Hematopoietic multipotent progenitor cell treated with erythropoietin and hydrocortisone succinate and interleukin-3 and kit ligand, for 6 days (in vitro differentiated cells): ENCODE results near the gene ZBTB24.
"Not testable (repeated sequence)": the region's sequence is repeated elsewhere in the genome, so short reads cannot be mapped to it uniquely, and the experiment has no call there.

Source experiments
- DNase-seq: peaks from one replicate; pipeline ENCODE4 v3.0.0-alpha.2; 2015

Gene ZBTB24

GRCh38 chr6:109467696-109468095 lies 15.3 kb downstream of the ZBTB24 start:
- DNase-seq = no peak

GRCh38 chr6:109466212-109466923 lies 16.7 kb downstream of the ZBTB24 start:
- peak; percentile 47 for DNase-seq

GRCh38 chr6:109465772-109466171 lies 17.2 kb downstream of the ZBTB24 start:
- DNase-seq = no peak

- no peak for DNase-seq
These were observed 21.1 kb downstream of the ZBTB24 start for GRCh38 chr6:109461733-109462526.

- DNase-seq = not testable (repeated sequence)
These were observed 21.8 kb downstream of the ZBTB24 start for GRCh38 chr6:109461205-109461604.

- DNase-seq = no peak
These were observed 22.7 kb downstream of the ZBTB24 start for GRCh38 chr6:109460161-109460829.

- DNase-seq = peak; percentile 36
These were observed 24.1 kb downstream of the ZBTB24 start for GRCh38 chr6:109458774-109459531.

GRCh38 chr6:109457562-109457996 lies 25.4 kb downstream of the ZBTB24 start:
- no peak for DNase-seq

- no peak for DNase-seq
These were observed 26.1 kb downstream of the ZBTB24 start for GRCh38 chr6:109456710-109457561.

- DNase-seq = peak; percentile 39
These were observed 26.9 kb downstream of the ZBTB24 start for GRCh38 chr6:109456111-109456583.

- peak; percentile 89 for DNase-seq
These were observed 27.4 kb downstream of the ZBTB24 start, which contains the start of gene MICAL1 for GRCh38 chr6:109455437-109456110. Gene MICAL1, minus strand, starts transcription at chr6:109455772. Its CDS starts 1,576 bp downstream, at chr6:109454196.

GRCh38 chr6:109454496-109455436 lies 28.3 kb downstream of the ZBTB24 start:
- peak; percentile 59 for DNase-seq

GRCh38 chr6:109453594-109454495 lies 29.2 kb downstream of the ZBTB24 start:
- no peak for DNase-seq

- no peak for DNase-seq
These were observed 29.9 kb downstream of the ZBTB24 start for GRCh38 chr6:109453156-109453555.

- no peak for DNase-seq
These were observed 30.8 kb downstream of the ZBTB24 start for GRCh38 chr6:109452181-109452580.

GRCh38 chr6:109451376-109451775 lies 31.6 kb downstream of the ZBTB24 start:
- no peak for DNase-seq

GRCh38 chr6:109450801-109451200 lies 32.2 kb downstream of the ZBTB24 start:
- peak; percentile 38 for DNase-seq

GRCh38 chr6:109449795-109450673 lies 33.0 kb downstream of the ZBTB24 start:
- DNase-seq = no peak
